ENCODE results near the gene ELOF1.

Gene ELOF1

GRCh38 chr19:11534538-11534937 lies 24.5 kb downstream of the ELOF1 start:
- no peak for DNase-seq

- DNase-seq: peak; percentile 93
Observed at GRCh38 chr19:11530432-11530831, 28.6 kb downstream of the ELOF1 start.

- DNase-seq: peak; percentile 94
Observed at GRCh38 chr19:11528551-11529341, 30.3 kb downstream of the ELOF1 start, which contains the start of gene ECSIT. Gene ECSIT, minus strand, starts transcription at chr19:11529134. Its CDS starts 9,964 bp downstream, at chr19:11519170.

- DNase-seq: no peak
Observed at GRCh38 chr19:11519138-11519537, 39.9 kb downstream of the ELOF1 start.

GRCh38 chr19:11513946-11514345 lies 45.1 kb downstream of the ELOF1 start:
- no peak for DNase-seq

GRCh38 chr19:11510444-11510843 lies 48.6 kb downstream of the ELOF1 start:
- no peak for DNase-seq

- no peak for DNase-seq
Observed at GRCh38 chr19:11507370-11508078, 51.5 kb downstream of the ELOF1 start.

- DNase-seq: no peak
Observed at GRCh38 chr19:11506967-11507366, 52.1 kb downstream of the ELOF1 start.

- DNase-seq: no peak
Observed at GRCh38 chr19:11506101-11506555, 52.9 kb downstream of the ELOF1 start.

GRCh38 chr19:11505504-11506100 lies 53.4 kb downstream of the ELOF1 start, which contains the start of gene ZNF653:
Gene ZNF653, minus strand, starts transcription at chr19:11505839. Its CDS starts 53 bp downstream, at chr19:11505786.
- DNase-seq: peak; percentile 94

- peak; percentile 95 for DNase-seq
Observed at GRCh38 chr19:11505032-11505503, 54.0 kb downstream of the ELOF1 start.

- DNase-seq: no peak
Observed at GRCh38 chr19:11504502-11505031, 54.5 kb downstream of the ELOF1 start.

Data from NCI-H774 (cell line).